Muscle of back (tissue), 11 donors: ENCODE measurements around the gene RBM17. TPM values are rescaled to one million over a fixed set of nuclear protein-coding genes. Genes with fewer than 3 reads are reported as not detected.
"Not testable (repeated sequence)": the region's sequence is repeated elsewhere in the genome, so short reads cannot be mapped to it uniquely, and the experiment has no call there.

Source experiments
- DNase-seq, 3 donors: peaks; one replicate each; pipeline versions ENCODE4 v3.0.0 to v3.0.0-alpha.2; 2013
- polyA plus RNA-seq, 10 donors: library from polyadenylated mRNA; unstranded; fragments of 120-200 nt; gene quantifications; one replicate each; pipeline ENCODE4 v1.2.1, GENCODE V29; 2013; ENCODE audit not compliant: insufficient read length in 10 of 10

RBM17 gene
- polyA plus RNA-seq, 10 donors, result 74.9 to 126 (median 95.6) TPM

- peak in 1 of 3 donors; percentile 73 for DNase-seq
These were observed 62.5 kb downstream of the RBM17 start for GRCh38 chr10:6151087-6151977.

GRCh38 chr10:6153845-6154244 is 65.0 kb downstream of the RBM17 start:
- DNase-seq, result no peak

- DNase-seq, result no peak
These were observed 65.7 kb downstream of the RBM17 start for GRCh38 chr10:6154566-6154965.

GRCh38 chr10:6158276-6158675 is 69.4 kb downstream of the RBM17 start:
- no peak for DNase-seq

- DNase-seq, result no peak
These were observed 73.1 kb downstream of the RBM17 start for GRCh38 chr10:6161921-6162320.

GRCh38 chr10:6162589-6163356 is 73.9 kb downstream of the RBM17 start:
- no peak for DNase-seq

DNA sequence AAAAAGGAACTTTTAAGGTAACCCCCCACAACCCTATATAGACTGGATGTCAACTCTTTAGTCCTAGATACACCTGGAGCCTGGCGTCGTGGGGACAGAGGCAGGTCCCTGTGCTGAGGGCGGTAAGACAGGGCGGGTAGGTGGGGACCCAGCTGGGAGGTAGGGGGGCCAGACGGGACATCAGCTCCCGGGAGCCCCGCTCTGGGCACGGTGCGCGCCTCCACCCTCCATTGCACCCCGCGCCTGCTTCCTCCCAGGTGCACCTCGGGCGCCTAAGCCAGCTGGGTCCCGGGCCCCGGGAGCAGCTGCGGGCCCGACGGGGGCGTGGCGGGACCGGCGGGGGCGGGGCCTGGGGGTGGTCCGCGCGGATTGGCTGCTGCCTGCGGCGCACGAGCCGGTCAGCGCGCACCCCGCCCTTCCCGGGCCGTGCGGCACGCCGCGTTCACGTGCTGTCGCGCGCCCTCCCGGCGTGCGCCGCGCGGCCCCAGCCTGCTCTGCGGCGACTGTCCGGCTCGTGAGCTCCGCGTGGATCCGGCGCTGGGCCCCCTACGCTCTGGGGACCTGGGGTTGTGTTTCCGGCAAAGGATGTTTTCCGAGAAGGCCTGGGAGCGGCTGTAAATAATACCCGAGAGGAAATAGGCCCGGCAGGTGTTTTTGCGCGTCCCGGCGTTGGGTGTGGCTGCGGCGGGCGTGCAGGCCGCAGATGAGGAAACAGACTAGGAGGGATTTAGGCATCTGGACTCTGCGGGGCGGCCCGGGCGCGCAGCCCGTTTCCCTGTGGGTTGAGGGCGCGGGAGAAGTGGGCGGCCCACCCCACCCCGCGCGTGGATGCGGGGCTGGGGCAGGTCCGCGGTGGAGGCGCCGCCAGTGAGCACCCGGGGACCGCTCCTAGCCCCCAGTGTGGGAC is 74.8 kb downstream of the RBM17 start:
- DNase-seq, result peak; percentile 90 to 96 (median 95)

DNA sequence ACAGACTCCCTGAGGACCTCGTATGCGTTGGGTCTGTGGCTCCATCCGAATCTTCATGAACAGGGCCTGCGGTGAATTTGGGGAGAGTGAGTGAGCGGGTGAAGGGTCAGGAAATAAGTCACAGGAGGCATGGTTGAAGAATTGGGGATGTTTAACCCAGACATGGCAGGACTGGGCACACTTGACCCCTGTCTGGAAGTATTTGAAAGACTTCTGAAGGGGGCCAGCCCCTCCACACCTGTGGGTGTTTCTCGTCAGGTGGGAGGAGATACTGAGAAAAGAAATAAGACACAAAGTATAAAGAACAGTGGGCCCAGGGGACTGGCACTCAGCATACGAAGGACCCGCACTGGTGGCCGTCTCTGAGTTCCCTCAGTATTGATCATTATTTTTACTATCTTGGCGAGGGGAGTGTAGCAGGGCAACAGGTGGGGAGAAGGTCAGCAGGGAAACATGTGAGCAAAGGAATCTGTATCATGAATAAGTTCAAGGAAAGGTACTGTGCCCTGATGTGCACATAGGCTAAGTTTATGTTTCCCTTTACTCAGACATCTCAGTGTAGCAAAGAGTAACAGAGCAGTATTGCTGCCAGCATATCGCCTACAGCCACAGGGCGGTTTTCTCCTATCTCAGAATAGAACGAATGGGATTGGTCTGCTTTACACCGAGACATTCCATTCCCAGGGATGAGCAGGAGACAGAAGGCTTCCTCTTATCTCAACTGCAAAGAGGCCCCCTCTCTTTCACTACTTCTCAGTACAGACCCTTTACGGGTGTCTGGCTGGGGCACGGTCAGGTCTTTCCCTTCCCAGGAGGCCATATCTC is 75.6 kb downstream of the RBM17 start:
- no peak for DNase-seq

DNA sequence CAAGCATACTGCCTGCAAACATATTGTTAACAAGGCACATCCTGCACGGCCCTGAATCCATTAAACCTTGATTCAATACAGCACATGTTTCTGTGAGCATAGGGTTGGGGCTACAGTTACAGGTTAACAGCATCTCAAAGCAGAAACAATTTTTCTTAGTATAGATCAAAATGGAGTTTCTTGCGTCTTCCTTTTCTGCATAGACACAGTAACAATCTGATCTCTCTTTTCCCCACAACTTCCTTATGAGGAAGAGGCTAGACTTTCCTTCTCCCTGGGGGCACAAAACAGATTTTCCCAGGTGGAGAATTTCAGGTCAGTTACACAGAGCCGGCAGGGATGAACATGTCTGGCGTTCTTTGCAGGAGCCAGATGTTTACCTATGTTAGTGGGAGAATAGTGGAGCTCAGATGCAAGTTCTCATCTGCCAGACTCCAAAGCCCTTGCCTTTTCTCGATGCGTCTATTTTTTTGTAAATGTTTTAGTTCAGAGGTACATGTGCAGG is 76.4 kb downstream of the RBM17 start:
- no peak for DNase-seq

GRCh38 chr10:6165933-6166332 is 77.1 kb downstream of the RBM17 start:
- not testable (repeated sequence) for DNase-seq

Other genes with a start within 250 kb of the RBM17 start
- 1 to 10 TPM; 4.5 to 7.5 (median 5.8) TPM for gene ANKRD16, start 199.1 kb upstream of the RBM17 start, polyA plus RNA-seq
- gene FBH1, start 198.8 kb upstream of the RBM17 start, polyA plus RNA-seq, result 10 to 100 TPM; 40.1 to 59.4 (median 46.8) TPM
- 1 to 10 TPM; 1.2 to 3.9 (median 2.2) TPM for gene IL15RA, start 111.5 kb upstream of the RBM17 start, polyA plus RNA-seq
- under 1 TPM in 4 of 10 donors, not detected in 6; 0.45 to 0.92 (median 0.58) TPM for gene IL2RA, start 26.7 kb upstream of the RBM17 start, polyA plus RNA-seq
- 10 to 100 TPM in 7 of 10 donors, 1 to 10 TPM in 3; 9.2 to 15.8 (median 12.2) TPM for gene PFKFB3, start 113.9 kb downstream of the RBM17 start, polyA plus RNA-seq